DND-41 (cell line): ENCODE data around the gene TMEM63C.
"Not testable (repeated sequence)": the region's sequence is repeated elsewhere in the genome, so short reads cannot be mapped to it uniquely, and the experiment has no call there.

Source experiments
- ATAC-seq: fragments of 200-7000 bp; cut with Tn5 transposase; 3 replicates; pipeline ENCODE4 v1.9.1; 2021; ENCODE audit warnings: low read depth; ENCODE audit not compliant: insufficient read depth
- DNase-seq: peaks from one replicate; pipeline ENCODE4 v3.0.0-alpha.2; 2020
- H2AFZ ChIP-seq: 2 replicates; pipeline ENCODE4 v1.6.0; 2012; ENCODE audit warnings: low read depth, low read length
- H3K27ac ChIP-seq: 2 replicates; pipeline ENCODE4 v1.5.1; 2012; ENCODE audit warnings: low read length, inconsistent platforms
- H3K27me3 ChIP-seq: fragments of 200-600 bp; sonication (generic); 2 replicates; pipeline ENCODE4 v1.6.0; 2012; ENCODE audit warnings: low read length, mild to moderate bottlenecking, inconsistent platforms; ENCODE audit not compliant: insufficient read depth, poor library complexity
- H3K36me3 ChIP-seq: 2 replicates; pipeline ENCODE4 v1.5.1; 2012; ENCODE audit warnings: low read length, inconsistent platforms; ENCODE audit not compliant: insufficient read depth
- H3K4me1 ChIP-seq: 2 replicates; pipeline ENCODE4 v1.5.1; 2012; ENCODE audit warnings: mild to moderate bottlenecking, low read length; ENCODE audit not compliant: insufficient read depth
- H3K4me2 ChIP-seq: 2 replicates; pipeline ENCODE4 v1.6.0; 2012; ENCODE audit warnings: mild to moderate bottlenecking, moderate library complexity, low read length, inconsistent platforms; ENCODE audit not compliant: insufficient read depth
- H3K4me3 ChIP-seq, 2 experiments: fragments of 200-600 bp in 1 of 2; shearing (Covaris generic) in 1 of 2; 2 replicates each; pipeline ENCODE4 v1.5.1; 2012 to 2016; ENCODE audit warnings: inconsistent platforms in 2 of 2, low read length in 2 of 2, mild to moderate bottlenecking in 2 of 2, low read depth in 1 of 2, moderate library complexity in 1 of 2
- H3K79me2 ChIP-seq: 2 replicates; pipeline ENCODE4 v1.6.0; 2012; ENCODE audit warnings: low read length, inconsistent platforms; ENCODE audit not compliant: insufficient read depth
- H3K9ac ChIP-seq: 2 replicates; pipeline ENCODE4 v1.6.0; 2012; ENCODE audit warnings: low read depth, mild to moderate bottlenecking, inconsistent platforms, low read length, moderate library complexity
- H3K9me3 ChIP-seq: 2 replicates; pipeline ENCODE4 v1.5.1; 2012; ENCODE audit warnings: low read length, moderate library complexity, mild to moderate bottlenecking, inconsistent platforms; ENCODE audit not compliant: insufficient read depth, severe bottlenecking
- H4K20me1 ChIP-seq: 2 replicates; pipeline ENCODE4 v1.6.0; 2012; ENCODE audit warnings: low read length; ENCODE audit not compliant: insufficient read depth
- CTCF ChIP-seq: IDR thresholded peaks from 2 replicates; pipeline ENCODE4 v1.5.1; 2012; ENCODE audit warnings: borderline replicate concordance, low read length, moderate library complexity, mild to moderate bottlenecking; ENCODE audit not compliant: poor library complexity, severe bottlenecking; ENCODE audit errors: extremely low read depth
- EZH2 ChIP-seq: IDR thresholded peaks from 3 replicates; pipeline ENCODE4 v1.6.1; 2012; ENCODE audit warnings: borderline replicate concordance, low read depth, mild to moderate bottlenecking, moderate library complexity, low read length, inconsistent platforms; ENCODE audit not compliant: severe bottlenecking

The TMEM63C gene

GRCh38 chr14:77172916-77173315, 8.7 kb upstream of the TMEM63C start:
- Histone ChIP-seq H3K9ac (no peak overlapping the region), H3K4me1 (no peaks in the 10 kb centered on the region), H3K4me3 (no peak overlapping the region), H3K4me2 (no peak overlapping the region), H3K36me3 (no peaks in the 10 kb centered on the region), H3K27me3 (peaks cover 3% of the 10 kb centered on the region), H2AFZ (no peak overlapping the region), H3K9me3 (peaks cover 7% of the 10 kb centered on the region), H3K27ac (no peak overlapping the region), H3K79me2 (no peaks in the 10 kb centered on the region), H4K20me1 (no peaks in the 10 kb centered on the region)
- DNase-seq (no peak), ATAC-seq (no peak)
- TF ChIP-seq EZH2 = no peak

GRCh38 chr14:77173911-77174617, 7.5 kb upstream of the TMEM63C start:
- H3K4me3 ChIP-seq, H4K20me1 ChIP-seq, H3K27me3 ChIP-seq, H3K9me3 ChIP-seq, H3K4me1 ChIP-seq, DNase-seq, H3K27ac ChIP-seq, H3K36me3 ChIP-seq, ATAC-seq, H3K4me2 ChIP-seq, H2AFZ ChIP-seq, H3K9ac ChIP-seq, H3K79me2 ChIP-seq: not testable (repeated sequence)

- ATAC-seq (no peak), DNase-seq (no peak)
- peaks cover 3% of the 10 kb centered on the region for H3K27me3 ChIP-seq
- no peak overlapping the region for H3K9ac ChIP-seq
- no peaks in the 10 kb centered on the region for H3K79me2 ChIP-seq
- no peak overlapping the region for H2AFZ ChIP-seq
- no peak overlapping the region for H3K4me3 ChIP-seq
- TF ChIP-seq EZH2 (no peak), CTCF (no peak)
- no peaks in the 10 kb centered on the region for H3K36me3 ChIP-seq
- H3K4me2 ChIP-seq = no peak overlapping the region
- no peaks in the 10 kb centered on the region for H4K20me1 ChIP-seq
- H3K9me3 ChIP-seq = no peaks in the 10 kb centered on the region
- no peaks in the 10 kb centered on the region for H3K4me1 ChIP-seq
- no peak overlapping the region for H3K27ac ChIP-seq
These were observed 5.8 kb upstream of the TMEM63C start for GRCh38 chr14:77175843-77176242.

GRCh38 chr14:77177702-77178101, 3.9 kb upstream of the TMEM63C start:
- Histone ChIP-seq H3K4me2 (no peak overlapping the region), H3K36me3 (no peaks in the 10 kb centered on the region), H3K27me3 (peaks cover 3% of the 10 kb centered on the region), H3K27ac (no peak overlapping the region), H3K9me3 (no peaks in the 10 kb centered on the region), H4K20me1 (no peaks in the 10 kb centered on the region), H3K79me2 (no peaks in the 10 kb centered on the region), H3K9ac (no peak overlapping the region), H2AFZ (no peak overlapping the region), H3K4me3 (no peak overlapping the region), H3K4me1 (no peaks in the 10 kb centered on the region)
- DNase-seq = no peak
- no peak for ATAC-seq
- TF ChIP-seq EZH2 = no peak
- TF ChIP-seq CTCF = no peak
